Smooth muscle cell (in vitro differentiated cells): ENCODE results near the gene PKP2. TPM values are rescaled to one million over a fixed set of nuclear protein-coding genes. Genes with fewer than 3 reads are reported as not detected.

Source experiments
- DNase-seq: peaks from one replicate; lab custom pipeline; 2025; ENCODE audit not compliant: unreplicated experiment; lab: John Stamatoyannopoulos, UW
- H2AFZ ChIP-seq: fragments of 200-600 bp; sonication (generic); 2 replicates; pipeline ENCODE4 v1.6.0; 2016; ENCODE audit warnings: antibody characterized with exemption, low read depth, mild to moderate bottlenecking
- H3F3A ChIP-seq: fragments of 200-600 bp; sonication (generic); 2 replicates; pipeline ENCODE4 v1.6.0; 2017; ENCODE audit warnings: antibody characterized with exemption, low read depth
- H3K27ac ChIP-seq: fragments of 200-600 bp; sonication (generic); 2 replicates; pipeline ENCODE4 v1.5.1; 2016; ENCODE audit warnings: low read depth, mild to moderate bottlenecking
- H3K27me3 ChIP-seq: fragments of 200-600 bp; sonication (generic); 2 replicates; pipeline ENCODE4 v1.6.1; 2016; ENCODE audit warnings: low read depth, mild to moderate bottlenecking
- H3K36me3 ChIP-seq: fragments of 200-600 bp; sonication (generic); 2 replicates; pipeline ENCODE4 v1.5.1; 2016; ENCODE audit warnings: low read depth
- H3K4me1 ChIP-seq: fragments of 200-600 bp; sonication (generic); 2 replicates; pipeline ENCODE4 v1.5.1; 2016; ENCODE audit warnings: low read depth
- H3K4me2 ChIP-seq: fragments of 200-600 bp; sonication (generic); 2 replicates; pipeline ENCODE4 v1.6.0; 2016; ENCODE audit warnings: mild to moderate bottlenecking
- H3K4me3 ChIP-seq: fragments of 200-600 bp; sonication (generic); 2 replicates; pipeline ENCODE4 v1.5.1; 2016; ENCODE audit warnings: mild to moderate bottlenecking
- H3K79me2 ChIP-seq: fragments of 200-600 bp; sonication (generic); 2 replicates; pipeline ENCODE4 v1.6.0; 2016; ENCODE audit warnings: low read depth, mild to moderate bottlenecking
- H3K9ac ChIP-seq: fragments of 200-600 bp; sonication (generic); 2 replicates; pipeline ENCODE4 v1.6.0; 2016; ENCODE audit warnings: low read depth
- H3K9me3 ChIP-seq: fragments of 200-600 bp; sonication (generic); replicated peaks from 2 replicates; pipeline ENCODE4 v1.5.1; 2016; ENCODE audit warnings: low read depth
- H4K20me1 ChIP-seq: fragments of 200-600 bp; sonication (generic); 2 replicates; pipeline ENCODE4 v1.6.0; 2016; ENCODE audit warnings: low read depth
- WGBS: methylation state at CpG from one replicate; pipeline ENCODE4 v1.1.7; 2016; ENCODE audit warnings: low lambda C conversion rate; 5-methylcytosine and 5-hydroxymethylcytosine counted together
- polyA plus RNA-seq: library from polyadenylated mRNA; unstranded; fragments of >200 nt; fragmentation: Nextera tagmentation; extraction: Ambion mirVana; gene quantifications from 2 replicates; pipeline ENCODE4 v1.2.1, GENCODE V29; 2016
- total RNA-seq: library from RNA; depleted of rRNA; stranded (reverse); fragments of >200 nt; gene quantifications from 2 replicates; pipeline ENCODE4 v1.2.3, GENCODE V29; 2014
- TF ChIP-seq, protein P1 (sequence below): fragments of 200-600 bp; sonication (generic); IDR thresholded peaks from 2 replicates; pipeline ENCODE4 v1.5.1; 2017; ENCODE audit warnings: borderline replicate concordance, mild to moderate bottlenecking, antibody characterized with exemption; ENCODE audit not compliant: insufficient read depth, poor library complexity, severe bottlenecking

The PKP2 gene
- total and polyA plus RNA-seq, 2 experiments from 2014 or later = 7.3 to 22.3 TPM

DNA sequence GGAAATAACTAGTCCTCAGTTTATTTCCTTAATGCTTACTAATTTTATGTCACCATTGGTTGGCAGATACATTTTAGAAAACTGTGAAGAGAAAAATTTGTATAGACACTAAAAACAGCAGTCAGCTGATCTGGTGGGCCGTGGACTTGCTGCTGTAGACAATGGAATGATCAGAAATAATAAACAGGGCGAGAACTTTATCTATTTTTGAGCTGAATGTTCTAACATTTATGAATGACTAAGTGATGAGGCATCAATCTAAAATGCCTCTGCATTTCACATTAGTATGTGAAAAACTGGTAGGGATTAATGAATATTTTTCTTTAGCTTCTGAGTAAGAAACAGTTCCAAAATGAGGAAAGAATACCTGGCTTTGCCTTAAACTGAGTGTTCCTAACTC is 24.8 kb upstream of the PKP2 start:
- Histone ChIP-seq H3K4me1 (no peaks in the 10 kb centered on the region), H3K9me3 (no peaks in the 10 kb centered on the region), H3K27ac (no peak overlapping the region), H3K4me3 (no peak overlapping the region), H4K20me1 (no peaks in the 10 kb centered on the region), H3K36me3 (no peaks in the 10 kb centered on the region), H2AFZ (no peak overlapping the region), H3K27me3 (no peaks in the 10 kb centered on the region), H3K79me2 (no peaks in the 10 kb centered on the region), H3F3A (no peaks in the 10 kb centered on the region), H3K4me2 (no peak overlapping the region), H3K9ac (no peak overlapping the region)
- 50% methylated on average over 2 of the region's 2 CpGs for WGBS
- DNase-seq = no peak
- TF ChIP-seq, protein P1, sequence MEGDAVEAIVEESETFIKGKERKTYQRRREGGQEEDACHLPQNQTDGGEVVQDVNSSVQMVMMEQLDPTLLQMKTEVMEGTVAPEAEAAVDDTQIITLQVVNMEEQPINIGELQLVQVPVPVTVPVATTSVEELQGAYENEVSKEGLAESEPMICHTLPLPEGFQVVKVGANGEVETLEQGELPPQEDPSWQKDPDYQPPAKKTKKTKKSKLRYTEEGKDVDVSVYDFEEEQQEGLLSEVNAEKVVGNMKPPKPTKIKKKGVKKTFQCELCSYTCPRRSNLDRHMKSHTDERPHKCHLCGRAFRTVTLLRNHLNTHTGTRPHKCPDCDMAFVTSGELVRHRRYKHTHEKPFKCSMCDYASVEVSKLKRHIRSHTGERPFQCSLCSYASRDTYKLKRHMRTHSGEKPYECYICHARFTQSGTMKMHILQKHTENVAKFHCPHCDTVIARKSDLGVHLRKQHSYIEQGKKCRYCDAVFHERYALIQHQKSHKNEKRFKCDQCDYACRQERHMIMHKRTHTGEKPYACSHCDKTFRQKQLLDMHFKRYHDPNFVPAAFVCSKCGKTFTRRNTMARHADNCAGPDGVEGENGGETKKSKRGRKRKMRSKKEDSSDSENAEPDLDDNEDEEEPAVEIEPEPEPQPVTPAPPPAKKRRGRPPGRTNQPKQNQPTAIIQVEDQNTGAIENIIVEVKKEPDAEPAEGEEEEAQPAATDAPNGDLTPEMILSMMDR = no peak

DNA sequence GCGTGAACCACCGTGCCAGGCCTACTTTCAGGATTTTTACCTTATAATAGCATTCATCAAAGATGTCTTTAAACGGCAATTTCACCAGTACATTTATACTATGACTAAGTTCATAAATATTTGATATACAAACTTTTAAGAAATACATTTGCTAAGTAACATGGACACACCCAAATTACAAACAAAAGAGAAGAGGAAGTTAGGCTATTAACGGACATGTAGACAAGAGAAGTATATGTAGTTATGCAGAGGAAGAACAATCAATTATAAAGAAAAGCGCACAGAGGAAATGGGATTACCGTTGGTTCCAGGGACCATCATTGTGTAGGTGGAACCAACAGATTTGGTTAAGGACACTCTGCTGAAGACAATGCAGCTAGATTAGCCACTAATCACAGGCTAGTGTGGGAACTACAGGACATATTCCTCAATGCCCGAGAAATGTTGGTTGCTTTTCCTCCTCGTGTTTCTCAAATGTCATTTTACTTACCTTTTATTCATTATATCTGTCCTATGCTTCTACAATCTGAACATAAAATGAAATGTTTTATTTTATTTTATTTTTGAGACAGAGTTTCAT is 24.0 kb upstream of the PKP2 start:
- Histone ChIP-seq H3K4me1 (no peaks in the 10 kb centered on the region), H2AFZ (no peak overlapping the region), H3F3A (no peaks in the 10 kb centered on the region), H3K79me2 (no peaks in the 10 kb centered on the region), H3K27ac (no peak overlapping the region), H3K9me3 (no peaks in the 10 kb centered on the region), H3K4me3 (no peak overlapping the region), H4K20me1 (no peaks in the 10 kb centered on the region), H3K4me2 (no peak overlapping the region), H3K9ac (no peak overlapping the region), H3K27me3 (no peaks in the 10 kb centered on the region), H3K36me3 (no peaks in the 10 kb centered on the region)
- 88% methylated on average over 8 of the region's 8 CpGs for WGBS
- TF ChIP-seq, protein P1 = no peak
- DNase-seq = no peak

DNA sequence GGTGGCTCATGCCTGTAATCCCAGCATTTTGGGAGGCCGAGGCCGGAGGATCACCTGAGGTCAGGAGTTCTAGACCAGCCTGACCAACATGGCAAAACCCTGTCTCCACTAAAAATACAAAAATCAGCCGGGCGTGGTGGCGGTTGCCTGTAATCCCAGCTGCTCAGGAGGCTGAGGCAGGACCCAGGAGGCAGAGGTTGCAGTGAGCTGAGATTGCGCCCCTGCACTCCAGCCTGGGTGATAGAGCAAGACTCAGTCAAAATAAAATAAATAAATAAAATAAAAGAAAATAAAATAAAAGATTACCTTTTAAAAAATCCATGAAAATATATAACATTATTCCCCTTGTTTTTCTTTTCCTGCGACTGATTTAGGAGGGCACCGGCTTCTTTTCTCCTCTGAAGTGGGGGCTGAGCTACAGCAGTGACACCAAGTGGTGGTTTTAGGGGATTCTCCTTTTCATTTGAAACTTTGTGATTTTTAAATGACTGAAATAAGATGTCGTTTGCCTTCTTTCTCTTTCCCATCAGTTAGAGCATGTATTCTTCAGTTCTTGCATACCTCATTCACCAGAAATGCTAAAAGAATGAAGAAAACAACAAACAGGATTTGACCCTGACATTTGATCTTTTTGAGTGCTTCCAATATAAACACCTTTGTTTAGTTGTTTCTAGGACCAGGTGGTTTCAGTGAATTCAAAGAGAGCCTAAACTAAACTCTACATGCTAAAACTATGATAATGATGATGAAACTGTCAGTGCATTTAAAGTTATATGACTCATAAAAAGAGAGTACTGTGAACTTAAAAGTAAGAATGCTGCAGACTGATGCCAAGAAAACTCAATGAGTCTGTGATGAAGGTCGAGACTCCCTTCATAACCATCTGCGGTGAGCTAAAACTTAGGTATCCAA is 22.6 kb upstream of the PKP2 start:
- WGBS = 55% methylated on average over 11 of the region's 11 CpGs
- DNase-seq = no peak
- peak overlapping the region; percentile 56 for H2AFZ ChIP-seq
- no peaks in the 10 kb centered on the region for H3K9me3 ChIP-seq
- H3K4me3 ChIP-seq = no peak overlapping the region
- no peaks in the 10 kb centered on the region for H4K20me1 ChIP-seq
- no peaks in the 10 kb centered on the region for H3K36me3 ChIP-seq
- H3K27ac ChIP-seq = peak overlapping the region; percentile 20
- no peaks in the 10 kb centered on the region for H3K27me3 ChIP-seq
- TF ChIP-seq, protein P1 = peak; percentile 56
- H3K79me2 ChIP-seq = no peaks in the 10 kb centered on the region
- H3K4me2 ChIP-seq = no peak overlapping the region
- no peaks in the 10 kb centered on the region for H3F3A ChIP-seq
- no peaks in the 10 kb centered on the region for H3K4me1 ChIP-seq
- H3K9ac ChIP-seq = no peak overlapping the region
